ENCODE measurements around the gene EFCAB14. TPM values are rescaled to one million over a fixed set of nuclear protein-coding genes. Genes with fewer than 3 reads are reported as not detected.

Gene EFCAB14
- total RNA-seq, result 34.1 and 46.7 TPM in 2 replicates

GRCh38 chr1:46718727-46719622, at the start of gene EFCAB14:
EFCAB14 (minus strand) TSS chr1:46719114; CDS start chr1:46718087, 1,027 bp downstream.

GRCh38 chr1:46671554-46671953, 47.4 kb downstream of the EFCAB14 start, which contains the start of gene TEX38:
TEX38 (plus strand) TSS chr1:46671854; CDS start chr1:46671935, 81 bp downstream.

GRCh38 chr1:46667782-46668760, 50.8 kb downstream of the EFCAB14 start, which contains the start of gene ATPAF1:
ATPAF1 (minus strand) TSS chr1:46668364; CDS start chr1:46668322, 42 bp downstream.

Other genes starting within 250 kb of the EFCAB14 start
- gene DMBX1, start 229.3 kb downstream of the EFCAB14 start, total RNA-seq, result not detected in 2 replicates
- not detected in 2 replicates for gene KNCN, start 167.5 kb downstream of the EFCAB14 start, total RNA-seq
- 16.9 and 19.0 TPM in 2 replicates for gene MKNK1, start 114.8 kb downstream of the EFCAB14 start, total RNA-seq
- 7.1 and 12.3 TPM in 2 replicates for gene MOB3C, start 102.3 kb downstream of the EFCAB14 start, total RNA-seq
- 30.2 and 39.8 TPM in 2 replicates for gene ATPAF1, start 50.8 kb downstream of the EFCAB14 start, total RNA-seq
- gene TEX38, start 47.3 kb downstream of the EFCAB14 start, total RNA-seq, result not detected in 2 replicates
- gene CYP4B1, start 79.9 kb upstream of the EFCAB14 start, total RNA-seq, result not detected in 2 replicates
- not detected in 2 replicates for gene CYP4A11, start 222.4 kb upstream of the EFCAB14 start, total RNA-seq

All from epithelial cell of umbilical artery (primary cell).